OCI-LY1 (cell line): Measurements from ENCODE around the gene IFNGR1.

Experiments used
- H2AFZ ChIP-seq: fragments of 200-600 bp; sonication (generic), shearing (Covaris generic); 2 replicates; pipeline ENCODE4 v1.6.0; 2014; ENCODE audit warnings: antibody characterized with exemption, mild to moderate bottlenecking, low read length
- H3F3A ChIP-seq: fragments of 200-600 bp; sonication (generic), shearing (Covaris generic); 2 replicates; pipeline ENCODE4 v1.6.0; 2014; ENCODE audit warnings: mild to moderate bottlenecking, antibody characterized with exemption, low read length, moderate library complexity; ENCODE audit not compliant: insufficient read depth
- H3K27ac ChIP-seq: fragments of 200-600 bp; sonication (generic); 2 replicates; pipeline ENCODE4 v1.5.1; 2014; ENCODE audit warnings: low read length, mixed run types, mild to moderate bottlenecking, low read depth; ENCODE audit not compliant: poor library complexity, severe bottlenecking
- H3K27me3 ChIP-seq: fragments of 200-600 bp; sonication (generic); 2 replicates; pipeline ENCODE4 v1.6.0; 2014; ENCODE audit warnings: antibody characterized with exemption, mild to moderate bottlenecking, low read length, moderate library complexity; ENCODE audit not compliant: insufficient read depth
- H3K36me3 ChIP-seq: fragments of 200-600 bp; sonication (generic); 2 replicates; pipeline ENCODE4 v1.6.1; 2014; ENCODE audit warnings: mild to moderate bottlenecking, antibody characterized with exemption, low read length, moderate library complexity, mixed read lengths; ENCODE audit not compliant: insufficient read depth
- H3K4me1 ChIP-seq: fragments of 200-600 bp; sonication (generic); 2 replicates; pipeline ENCODE4 v1.5.1; 2014; ENCODE audit warnings: mild to moderate bottlenecking, low read length, moderate library complexity; ENCODE audit not compliant: insufficient read depth, severe bottlenecking
- H3K4me2 ChIP-seq: fragments of 200-600 bp; sonication (generic), shearing (Covaris generic); 2 replicates; pipeline ENCODE4 v1.6.1; 2014; ENCODE audit warnings: low read length
- H3K4me3 ChIP-seq: fragments of 200-600 bp; sonication (generic); 2 replicates; pipeline ENCODE4 v1.5.1; 2014; ENCODE audit warnings: low read length, low read depth, mild to moderate bottlenecking, mixed read lengths; ENCODE audit not compliant: poor library complexity, severe bottlenecking
- H3K79me2 ChIP-seq: fragments of 200-600 bp; shearing (Covaris generic); 2 replicates; pipeline ENCODE4 v1.6.1; 2016; ENCODE audit warnings: mixed run types, low read length, mixed read lengths; ENCODE audit not compliant: insufficient read depth
- H3K9ac ChIP-seq: fragments of 200-600 bp; sonication (generic), shearing (Covaris generic); 2 replicates; pipeline ENCODE4 v1.6.1; 2014; ENCODE audit warnings: mild to moderate bottlenecking, low read length, mixed read lengths
- H3K9me2 ChIP-seq: fragments of 200-600 bp; sonication (generic), shearing (Covaris generic); 2 replicates; pipeline ENCODE4 v1.6.1; 2014; ENCODE audit warnings: low read depth, mild to moderate bottlenecking, low read length, mixed read lengths
- H3K9me3 ChIP-seq: fragments of 200-600 bp; shearing (Covaris generic); 2 replicates; pipeline ENCODE4 v1.6.1; 2014; ENCODE audit warnings: low read length, mixed read lengths
- H4K20me1 ChIP-seq: fragments of 200-600 bp; sonication (generic), shearing (Covaris generic); 2 replicates; pipeline ENCODE4 v1.6.0; 2016; ENCODE audit warnings: mild to moderate bottlenecking, low read length; ENCODE audit not compliant: insufficient read depth
- EZH2 ChIP-seq: fragments of 200-600 bp; sonication (generic), shearing (Covaris generic); IDR thresholded peaks from 2 replicates; pipeline ENCODE4 v1.8.0; 2017; ENCODE audit warnings: borderline replicate concordance, mixed run types, mild to moderate bottlenecking, antibody characterized with exemption, low read length, moderate library complexity, mixed read lengths
- TF ChIP-seq, protein P1 (sequence below): fragments of 200-600 bp; sonication (generic), shearing (Covaris generic); IDR thresholded peaks from 2 replicates; pipeline ENCODE4 v1.5.1; 2017; ENCODE audit warnings: mild to moderate bottlenecking, antibody characterized with exemption, low read length, moderate library complexity, mixed read lengths

IFNGR1 gene

DNA sequence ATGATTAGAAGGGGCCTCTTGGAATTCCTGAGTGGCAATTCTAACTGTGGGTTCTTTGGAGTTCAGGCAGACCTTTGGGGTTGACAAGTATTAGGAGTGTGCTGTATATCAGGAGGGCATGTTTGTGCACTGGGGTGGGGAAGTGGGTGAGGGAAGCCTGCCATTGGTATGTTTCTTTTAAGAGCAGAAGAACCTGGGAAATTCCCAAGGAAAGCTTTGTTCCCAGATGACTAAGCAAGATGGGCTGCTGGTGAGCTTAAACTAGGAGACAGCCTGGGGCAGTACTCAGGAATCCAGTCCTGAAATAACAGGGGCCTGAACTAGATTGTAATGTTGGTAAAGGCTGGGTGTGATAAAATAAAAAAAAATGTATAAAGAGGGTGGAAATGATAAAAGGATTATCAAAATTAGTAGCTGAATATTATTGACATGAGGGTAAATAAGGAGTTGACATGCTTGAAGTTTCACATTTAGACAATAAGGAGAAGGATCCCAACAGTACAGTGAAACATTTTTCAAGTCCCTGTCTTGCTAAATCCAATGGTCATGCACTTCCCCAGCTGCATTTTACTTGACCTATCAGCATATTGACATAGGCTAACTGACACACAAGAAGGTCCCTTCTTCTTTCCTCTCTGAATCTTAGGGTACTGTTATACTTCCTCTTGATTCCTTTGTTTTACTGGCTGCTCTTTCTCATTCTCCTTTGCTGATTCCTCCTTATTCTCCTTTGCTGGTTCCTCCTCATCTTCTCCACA is 18.4 kb upstream of the IFNGR1 start:
- Histone ChIP-seq H3K4me3 (no peak overlapping the region), H3K27me3 (no peaks in the 10 kb centered on the region), H3F3A (no peaks in the 10 kb centered on the region), H4K20me1 (no peaks in the 10 kb centered on the region), H3K27ac (no peak overlapping the region), H3K9ac (no peak overlapping the region), H3K36me3 (no peaks in the 10 kb centered on the region), H2AFZ (no peak overlapping the region), H3K4me2 (no peak overlapping the region), H3K79me2 (no peaks in the 10 kb centered on the region), H3K9me2 (no peaks in the 10 kb centered on the region), H3K4me1 (peaks cover 17% of the 10 kb centered on the region), H3K9me3 (no peaks in the 10 kb centered on the region)
- no peak for TF ChIP-seq EZH2
- TF ChIP-seq, protein P1, sequence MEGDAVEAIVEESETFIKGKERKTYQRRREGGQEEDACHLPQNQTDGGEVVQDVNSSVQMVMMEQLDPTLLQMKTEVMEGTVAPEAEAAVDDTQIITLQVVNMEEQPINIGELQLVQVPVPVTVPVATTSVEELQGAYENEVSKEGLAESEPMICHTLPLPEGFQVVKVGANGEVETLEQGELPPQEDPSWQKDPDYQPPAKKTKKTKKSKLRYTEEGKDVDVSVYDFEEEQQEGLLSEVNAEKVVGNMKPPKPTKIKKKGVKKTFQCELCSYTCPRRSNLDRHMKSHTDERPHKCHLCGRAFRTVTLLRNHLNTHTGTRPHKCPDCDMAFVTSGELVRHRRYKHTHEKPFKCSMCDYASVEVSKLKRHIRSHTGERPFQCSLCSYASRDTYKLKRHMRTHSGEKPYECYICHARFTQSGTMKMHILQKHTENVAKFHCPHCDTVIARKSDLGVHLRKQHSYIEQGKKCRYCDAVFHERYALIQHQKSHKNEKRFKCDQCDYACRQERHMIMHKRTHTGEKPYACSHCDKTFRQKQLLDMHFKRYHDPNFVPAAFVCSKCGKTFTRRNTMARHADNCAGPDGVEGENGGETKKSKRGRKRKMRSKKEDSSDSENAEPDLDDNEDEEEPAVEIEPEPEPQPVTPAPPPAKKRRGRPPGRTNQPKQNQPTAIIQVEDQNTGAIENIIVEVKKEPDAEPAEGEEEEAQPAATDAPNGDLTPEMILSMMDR: no peak

DNA sequence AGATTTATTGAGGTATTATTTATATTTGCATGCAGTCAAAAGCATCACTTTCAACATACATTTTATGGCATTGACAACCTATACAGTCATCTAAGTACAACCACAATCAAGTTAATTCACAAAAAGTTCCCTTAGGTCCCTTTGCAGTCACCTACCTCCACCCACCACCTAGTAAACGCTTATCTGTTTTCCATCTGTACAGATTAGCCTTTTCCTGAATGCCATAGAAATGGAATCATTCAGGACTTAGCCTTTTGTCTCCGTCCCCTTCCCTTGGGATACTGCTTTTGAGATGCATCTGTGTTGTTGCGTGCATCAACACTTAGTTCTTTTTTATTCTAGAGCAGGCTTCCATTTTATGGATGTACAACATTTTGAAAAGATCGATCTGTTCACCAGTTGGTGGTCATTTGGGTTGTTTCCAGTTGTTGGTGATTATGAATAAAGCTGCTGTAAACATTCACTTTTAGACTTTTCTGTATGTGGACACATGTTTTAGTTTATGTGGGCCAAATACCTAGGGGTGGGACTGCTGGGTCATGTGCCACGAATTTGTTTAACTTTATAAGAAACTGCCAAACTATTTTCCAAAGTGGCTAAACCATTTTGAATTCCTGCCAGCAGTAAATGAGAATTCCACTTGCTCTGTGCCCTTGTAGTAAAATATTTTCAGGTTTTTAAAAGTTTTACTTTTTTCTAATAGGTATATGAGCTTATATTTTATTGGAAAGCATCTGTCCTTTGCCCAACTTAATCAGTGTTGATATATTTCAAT is 17.6 kb upstream of the IFNGR1 start:
- Histone ChIP-seq H3F3A (no peaks in the 10 kb centered on the region), H3K27ac (no peak overlapping the region), H3K79me2 (no peaks in the 10 kb centered on the region), H2AFZ (no peak overlapping the region), H3K4me1 (peaks cover 19% of the 10 kb centered on the region), H3K27me3 (no peaks in the 10 kb centered on the region), H3K4me2 (no peak overlapping the region), H3K9ac (no peak overlapping the region), H3K9me2 (no peaks in the 10 kb centered on the region), H3K9me3 (no peaks in the 10 kb centered on the region), H3K4me3 (no peak overlapping the region), H4K20me1 (no peaks in the 10 kb centered on the region), H3K36me3 (no peaks in the 10 kb centered on the region)
- TF ChIP-seq, protein P1: no peak
- TF ChIP-seq EZH2: no peak

DNA sequence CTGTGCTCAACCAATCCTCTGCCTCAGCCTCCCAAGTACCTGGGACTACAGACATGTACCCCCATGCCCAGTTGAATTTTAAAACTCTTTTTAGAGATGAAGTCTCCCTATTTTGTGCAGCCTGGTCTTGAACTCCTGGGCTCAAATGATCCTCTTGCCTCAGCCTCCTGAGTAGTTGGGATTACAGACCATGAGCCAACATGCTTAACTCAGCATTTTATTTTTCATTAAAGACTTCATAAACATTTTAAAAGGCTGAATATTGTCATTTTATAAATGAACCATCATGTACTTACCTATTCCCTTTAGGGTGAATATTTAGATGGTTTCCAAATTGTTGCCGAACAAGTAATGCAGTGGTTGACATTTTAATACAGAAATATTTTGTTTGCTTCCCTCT is 16.5 kb upstream of the IFNGR1 start:
- Histone ChIP-seq H3K4me3 (no peak overlapping the region), H3F3A (no peaks in the 10 kb centered on the region), H3K9me3 (no peaks in the 10 kb centered on the region), H3K79me2 (no peaks in the 10 kb centered on the region), H2AFZ (no peak overlapping the region), H3K27ac (no peak overlapping the region), H4K20me1 (no peaks in the 10 kb centered on the region), H3K36me3 (no peaks in the 10 kb centered on the region), H3K4me2 (no peak overlapping the region), H3K9ac (no peak overlapping the region), H3K27me3 (no peaks in the 10 kb centered on the region), H3K9me2 (no peaks in the 10 kb centered on the region), H3K4me1 (peaks cover 19% of the 10 kb centered on the region)
- no peak for TF ChIP-seq EZH2
- TF ChIP-seq, protein P1: no peak
